GM19324 (cell line): Measurements from ENCODE around the gene MEIKIN.

Experiments
- ATAC-seq: cut with Tn5 transposase; IDR thresholded peaks from one replicate; pipeline ENCODE4 v1.9.1; 2021; ENCODE audit warnings: mild to moderate bottlenecking, moderate library complexity; ENCODE audit not compliant: unreplicated experiment, low FRiP score

Gene MEIKIN, protein sequence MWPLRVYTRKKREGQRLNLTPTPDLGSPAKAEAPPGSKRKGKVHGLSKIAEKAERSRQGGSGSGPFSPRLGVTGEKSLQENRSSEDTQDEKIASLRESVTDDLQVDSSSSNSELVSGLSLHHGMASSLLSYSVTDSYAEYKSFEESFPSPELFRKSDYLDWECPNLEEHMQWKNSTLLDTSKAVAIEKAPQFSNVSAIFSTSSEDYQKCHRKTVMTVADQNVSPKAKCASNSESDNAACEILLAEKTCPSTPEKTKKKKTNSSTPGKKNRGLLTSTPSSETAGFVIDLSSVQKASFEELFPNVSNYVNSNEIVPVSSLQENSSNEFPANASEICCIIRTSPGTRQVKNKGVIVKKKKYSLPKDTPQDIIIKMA

GRCh38 chr5:131945551-131946168, at the start of gene MEIKIN:
TSS of gene MEIKIN (minus strand) at chr5:131945663. CDS start at chr5:131945505, 158 bp downstream.
- no peak for ATAC-seq

DNA sequence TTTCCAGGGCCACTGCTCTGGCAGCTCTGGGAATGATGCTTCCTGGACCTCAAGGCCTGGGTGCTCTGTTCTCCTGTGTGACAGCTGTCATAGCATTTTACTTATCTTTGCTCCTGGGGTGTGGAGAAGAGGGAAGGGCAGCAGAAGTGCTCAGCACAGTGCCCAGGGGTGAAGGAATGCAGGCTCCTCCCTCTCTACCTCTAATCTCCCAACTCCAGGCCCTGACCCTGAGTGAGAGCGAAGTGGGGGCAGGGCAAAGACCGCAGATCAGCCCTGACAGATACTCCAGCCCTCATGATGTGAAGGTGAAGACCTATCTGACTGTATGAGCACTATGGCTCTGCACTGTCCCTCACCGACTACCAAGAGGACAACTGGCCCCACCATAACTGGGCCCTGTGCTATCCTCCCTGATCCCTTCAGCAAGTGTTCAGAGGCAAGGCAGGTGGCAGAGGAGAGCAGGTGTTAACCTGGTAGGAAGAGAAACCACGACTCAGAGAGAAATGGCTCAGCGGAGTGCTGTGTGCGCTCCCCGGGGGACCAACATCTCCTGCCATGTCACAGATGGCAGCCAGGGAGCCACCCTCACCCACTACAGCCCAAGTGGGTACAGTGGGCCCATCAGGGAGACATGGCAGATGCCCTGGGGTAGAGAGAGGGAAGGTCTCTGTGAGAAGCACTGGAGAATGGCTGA, 49.2 kb upstream of the MEIKIN start:
- no peak for ATAC-seq

- ATAC-seq, result no peak
Observed at GRCh38 chr5:131994090-131994489, 48.6 kb upstream of the MEIKIN start.

GRCh38 chr5:131993676-131994075, 48.2 kb upstream of the MEIKIN start:
- no peak for ATAC-seq

DNA sequence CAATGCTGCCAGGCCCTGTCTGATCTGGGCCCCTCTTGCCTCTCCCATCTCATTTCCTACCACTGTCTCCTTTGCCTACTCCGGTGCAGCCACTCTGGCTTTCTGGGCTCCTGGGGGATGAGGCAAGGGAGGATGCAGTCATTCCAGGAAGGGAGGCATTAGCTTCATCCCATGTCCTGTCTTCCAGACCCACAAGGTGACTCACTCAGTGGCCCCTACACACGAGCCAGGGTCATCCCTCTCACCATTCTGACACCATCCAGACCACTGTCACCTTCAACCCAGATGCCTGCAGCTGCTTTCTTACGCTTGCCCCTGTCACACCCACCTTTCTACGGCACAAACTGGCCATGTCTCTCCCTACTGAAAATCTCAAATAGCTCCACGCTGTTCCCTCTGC, 46.9 kb upstream of the MEIKIN start:
- no peak for ATAC-seq

DNA sequence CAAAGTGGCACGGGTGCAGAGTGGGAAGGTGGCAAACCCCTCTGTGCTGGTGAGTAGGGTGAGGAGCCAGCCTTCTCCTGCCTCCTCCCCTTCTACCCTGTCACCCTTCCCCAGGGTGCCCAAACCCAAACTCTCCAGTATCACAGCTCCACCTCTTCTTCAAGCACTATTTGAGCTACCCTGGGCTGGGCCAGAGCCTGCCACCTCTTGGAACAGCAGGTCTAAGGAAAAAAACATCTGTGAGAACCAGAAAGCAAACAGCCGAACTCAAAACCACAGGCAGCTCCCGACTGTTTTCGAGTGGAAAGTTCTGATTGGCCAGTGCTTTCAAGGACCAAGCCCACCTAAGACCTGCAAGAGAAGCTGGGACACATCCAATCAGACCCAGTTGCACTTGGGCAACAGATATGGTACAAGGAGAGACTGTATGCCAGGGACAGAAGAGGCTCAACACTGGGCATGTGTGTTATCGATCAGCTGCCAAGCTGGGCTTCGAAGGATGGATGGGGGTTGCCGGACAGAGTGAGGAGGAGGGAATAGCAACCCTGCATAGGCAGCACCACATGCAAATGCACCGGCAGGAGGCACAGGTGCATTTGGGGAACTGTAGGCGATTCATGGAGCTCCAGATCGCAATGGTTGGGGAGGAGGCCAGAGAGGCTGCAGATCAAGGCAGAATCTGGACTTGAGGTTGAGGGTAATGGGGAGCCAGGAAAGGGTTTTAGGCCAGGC, 46.3 kb upstream of the MEIKIN start:
- ATAC-seq, result no peak

DNA sequence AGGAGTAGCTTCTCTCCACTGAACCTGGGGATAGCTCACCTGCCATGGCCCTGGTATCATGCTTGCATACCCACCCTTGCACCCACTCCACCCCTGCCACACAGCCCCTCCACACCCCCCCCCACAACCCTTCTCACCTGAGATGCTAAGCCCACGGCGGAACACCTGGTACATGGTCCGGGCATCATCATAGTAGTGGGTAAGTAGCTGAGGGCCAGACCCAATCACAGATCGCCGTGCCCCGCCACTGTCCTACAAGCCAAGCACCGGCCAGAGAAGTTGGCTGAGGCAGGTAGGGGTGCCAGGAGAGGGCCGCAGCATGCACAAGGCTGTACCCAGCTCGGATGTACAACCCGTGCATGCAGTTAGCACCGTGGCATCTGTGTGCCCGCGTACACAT, 45.3 kb upstream of the MEIKIN start:
- ATAC-seq, result no peak

DNA sequence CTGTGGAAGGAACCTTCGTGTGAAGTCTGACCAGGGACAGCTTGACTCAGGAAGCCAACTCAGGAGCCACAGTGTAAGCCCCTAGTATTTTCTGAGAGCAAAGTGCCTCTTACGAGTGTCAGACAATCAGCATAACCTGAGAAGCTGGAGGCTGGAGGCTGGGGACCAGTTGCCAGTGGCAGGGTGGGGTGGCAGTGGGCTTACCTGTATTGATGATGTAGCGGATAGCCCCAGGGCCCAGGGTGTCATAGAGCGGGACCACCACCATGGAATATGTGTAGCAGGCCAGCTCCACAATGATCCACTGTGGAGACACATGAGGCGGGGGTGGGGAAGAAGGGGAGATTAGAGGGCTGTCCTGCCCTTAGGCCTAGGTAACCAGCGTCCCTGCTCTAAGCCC, 43.1 kb upstream of the MEIKIN start:
- no peak for ATAC-seq

- ATAC-seq, result no peak
Observed at GRCh38 chr5:131987251-131987650, 41.8 kb upstream of the MEIKIN start.

DNA sequence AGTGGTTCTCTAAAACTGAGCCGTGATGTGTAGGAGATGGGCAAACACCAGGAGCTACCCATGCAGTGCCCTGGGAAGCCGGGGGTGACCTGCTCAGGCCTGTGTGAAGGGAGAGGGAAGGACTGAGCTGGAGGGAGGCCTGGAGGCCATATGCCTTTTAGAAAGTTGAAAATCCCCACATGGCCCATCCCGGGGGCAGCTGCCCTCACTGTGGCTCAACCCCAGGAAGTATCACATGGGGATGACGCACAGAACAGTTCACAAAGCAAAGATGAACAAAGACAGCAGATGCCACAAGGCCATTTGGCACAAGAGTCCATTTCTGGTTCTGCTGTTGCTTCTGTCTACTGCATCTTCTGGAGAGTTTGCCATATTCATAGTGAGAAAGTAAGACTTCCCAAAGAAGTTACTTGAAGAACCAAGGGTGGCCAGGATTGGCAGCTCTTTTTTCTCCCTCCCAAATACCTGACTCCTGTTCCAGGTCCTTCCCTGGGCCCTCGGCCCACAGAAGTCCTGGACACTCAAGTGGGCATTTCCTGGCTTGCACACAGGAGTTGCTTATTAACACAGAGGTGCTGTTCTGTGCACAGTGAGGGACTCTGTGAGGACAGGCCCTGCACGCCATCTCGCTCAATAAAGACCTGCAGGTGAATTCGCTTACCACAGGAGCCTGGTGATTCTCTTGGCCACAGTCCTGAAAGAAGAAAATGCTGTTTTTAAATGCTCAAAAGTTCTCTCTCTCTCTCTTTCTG, 40.9 kb upstream of the MEIKIN start:
- ATAC-seq, result no peak

DNA sequence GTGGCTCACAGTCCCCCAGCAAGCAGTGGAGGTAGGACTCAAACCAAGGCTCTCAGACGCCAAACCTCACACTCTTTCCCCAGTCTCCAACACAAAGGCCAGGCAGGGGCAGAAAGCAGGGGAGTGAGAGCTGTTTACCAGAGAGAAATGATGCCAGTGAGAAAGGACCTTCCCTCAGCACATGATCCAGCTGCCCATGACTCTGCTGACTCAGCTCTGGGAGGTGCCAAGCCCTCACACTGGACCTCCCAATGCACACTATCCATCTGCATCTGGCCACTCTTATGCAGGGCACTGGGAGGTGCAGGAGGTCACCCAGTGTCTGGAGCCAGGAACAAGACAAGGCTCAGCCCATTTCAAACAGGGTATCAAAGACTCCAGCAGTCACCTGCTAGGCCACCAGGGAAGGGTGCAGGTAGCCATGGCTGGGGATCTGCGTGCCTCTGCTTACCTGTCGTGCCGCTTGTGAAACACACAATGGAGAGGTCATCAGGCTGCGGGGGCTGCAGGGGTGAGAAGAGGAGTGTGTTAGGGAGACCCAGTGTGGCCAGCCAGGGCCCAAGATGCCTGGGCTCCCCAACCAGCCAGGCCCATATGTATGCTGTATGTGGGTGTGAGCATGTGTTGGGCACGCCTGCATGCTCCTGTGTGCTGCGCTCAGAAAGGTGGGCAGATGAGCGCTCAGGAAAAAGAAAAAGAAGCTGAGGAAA, 39.6 kb upstream of the MEIKIN start:
- no peak for ATAC-seq

- ATAC-seq, result no peak
Observed at GRCh38 chr5:131983244-131983771, 37.8 kb upstream of the MEIKIN start.

GRCh38 chr5:131981516-131981915, 36.1 kb upstream of the MEIKIN start:
- no peak for ATAC-seq

- ATAC-seq, result no peak
Observed at GRCh38 chr5:131980696-131981095, 35.2 kb upstream of the MEIKIN start.

GRCh38 chr5:131979816-131980215, 34.4 kb upstream of the MEIKIN start:
- no peak for ATAC-seq

DNA sequence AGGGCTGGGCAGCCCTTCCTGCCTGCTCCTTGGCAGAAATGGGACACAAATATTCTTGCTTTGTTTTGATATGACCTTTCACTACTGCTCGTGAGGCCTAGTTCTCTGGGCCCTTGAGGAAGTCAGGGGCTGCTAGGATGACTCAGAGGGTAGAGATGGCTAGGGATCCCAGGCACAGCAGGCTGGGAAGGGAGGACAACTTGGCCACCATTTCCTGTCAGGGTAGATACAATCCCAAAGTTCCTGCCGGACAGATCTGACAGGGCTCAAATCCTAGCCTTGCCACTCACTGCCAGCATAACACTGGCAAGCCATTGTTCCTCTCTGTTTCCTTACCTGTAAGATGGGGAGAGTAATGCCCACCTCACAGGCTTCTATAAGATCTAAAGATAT, 31.7 kb upstream of the MEIKIN start:
- no peak for ATAC-seq

DNA sequence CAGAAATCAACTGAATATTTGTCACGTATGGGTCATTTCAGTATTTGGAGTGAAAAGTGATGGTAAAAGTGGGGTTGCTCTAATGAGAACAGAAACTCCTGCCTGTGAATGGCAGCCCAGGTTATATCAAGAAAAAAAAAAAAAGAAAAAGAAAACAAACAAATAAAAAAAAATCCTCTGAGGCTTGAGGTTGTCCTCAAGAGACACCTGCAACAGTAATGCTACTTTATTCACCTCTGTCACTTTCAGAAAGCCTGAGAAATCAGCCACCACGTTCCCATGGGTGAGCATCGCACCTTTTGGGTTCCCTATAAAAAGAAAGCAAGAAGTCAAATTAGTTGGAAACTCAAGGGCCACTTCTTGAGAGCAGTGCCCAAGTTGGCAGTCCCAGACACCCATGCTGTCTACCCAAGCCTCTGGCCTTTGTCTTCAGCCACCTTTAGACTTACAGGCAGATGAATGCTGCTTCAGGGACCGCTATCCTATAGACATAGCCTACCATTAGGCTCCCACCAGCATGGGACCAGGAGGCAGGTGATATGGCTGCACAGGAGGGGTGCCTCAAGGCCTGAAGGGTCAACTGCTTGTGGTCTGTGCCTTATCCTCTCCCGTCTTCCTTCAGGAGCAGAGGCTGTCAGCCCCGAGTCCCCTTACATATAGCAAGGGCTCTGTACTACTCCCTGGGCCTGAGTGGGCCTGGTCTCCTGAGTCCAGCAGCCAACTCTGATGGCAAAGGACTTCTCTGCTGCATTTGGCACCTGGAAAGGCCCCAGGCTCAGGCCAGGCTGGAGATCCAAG, 31.1 kb upstream of the MEIKIN start:
- no peak for ATAC-seq

DNA sequence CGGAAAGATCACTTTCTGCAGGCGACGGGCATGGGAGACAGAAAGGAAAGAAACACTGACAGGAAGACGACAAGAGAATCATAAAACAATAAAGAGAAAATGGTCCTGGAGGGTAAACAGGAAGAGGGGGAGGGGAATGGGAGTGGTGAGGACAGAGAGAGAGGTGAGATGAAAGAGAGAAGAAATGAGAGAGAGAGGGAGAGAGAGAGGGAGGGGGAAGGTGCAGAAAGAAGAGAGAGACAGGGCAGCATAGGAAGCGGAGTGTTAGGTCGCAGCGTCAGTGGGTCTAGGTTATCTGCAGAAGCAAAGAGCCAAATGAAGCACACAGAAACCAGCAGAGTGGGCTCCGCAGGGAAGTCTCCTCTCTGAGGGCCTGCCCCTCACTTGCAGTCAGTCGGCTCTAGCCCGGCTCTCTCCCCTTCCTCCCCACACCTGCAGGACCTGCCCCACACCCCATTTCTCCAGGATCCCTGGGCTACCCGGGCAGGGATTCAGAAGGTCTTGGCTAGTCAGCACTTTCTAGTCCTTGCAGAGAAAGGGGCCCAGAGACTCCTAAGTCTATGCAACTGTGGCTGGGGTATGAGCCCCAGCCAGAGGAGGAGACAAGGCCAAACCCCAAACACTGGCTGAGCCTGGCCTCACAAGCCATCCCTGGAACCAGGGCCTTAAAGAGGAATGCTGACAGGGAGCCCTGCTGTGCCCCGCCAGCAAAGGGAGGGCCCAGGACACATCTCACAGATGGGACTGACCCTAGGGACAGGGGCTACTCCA, 29.7 kb upstream of the MEIKIN start:
- no peak for ATAC-seq
